ENCODE data around the gene SPDYE3.
A peak's percentile ranks its signal among the peaks of the same experiment; 100 is the strongest.
"Not testable (repeated sequence)": the region's sequence is repeated elsewhere in the genome, so short reads cannot be mapped to it uniquely, and the experiment has no call there.

SPDYE3 gene

GRCh38 chr7:100288258-100288657 is 19.2 kb upstream of the SPDYE3 start:
- not testable (repeated sequence) for DNase-seq (ENCODE audit: low read depth)

GRCh38 chr7:100292162-100292561 is 15.3 kb upstream of the SPDYE3 start:
- DNase-seq (ENCODE audit: low read depth): not testable (repeated sequence)

GRCh38 chr7:100295269-100295668 is 12.2 kb upstream of the SPDYE3 start:
- DNase-seq (ENCODE audit: low read depth): peak; percentile 92

GRCh38 chr7:100297852-100298631 is 9.5 kb upstream of the SPDYE3 start:
- DNase-seq (ENCODE audit: low read depth): not testable (repeated sequence)

GRCh38 chr7:100298632-100298895 is 8.9 kb upstream of the SPDYE3 start:
- DNase-seq (ENCODE audit: low read depth): not testable (repeated sequence)

GRCh38 chr7:100304526-100304925 is 3.0 kb upstream of the SPDYE3 start:
- not testable (repeated sequence) for DNase-seq (ENCODE audit: low read depth)

GRCh38 chr7:100318329-100318728 is 10.8 kb downstream of the SPDYE3 start:
- not testable (repeated sequence) for DNase-seq (ENCODE audit: low read depth)

- not testable (repeated sequence) for DNase-seq (ENCODE audit: low read depth)
These were observed 14.1 kb downstream of the SPDYE3 start for GRCh38 chr7:100321648-100322047.

- DNase-seq (ENCODE audit: low read depth): not testable (repeated sequence)
These were observed 16.7 kb downstream of the SPDYE3 start for GRCh38 chr7:100324194-100324593.

- not testable (repeated sequence) for DNase-seq (ENCODE audit: low read depth)
These were observed 18.2 kb downstream of the SPDYE3 start for GRCh38 chr7:100325671-100326070.

GRCh38 chr7:100326914-100327313 is 19.4 kb downstream of the SPDYE3 start:
- not testable (repeated sequence) for DNase-seq (ENCODE audit: low read depth)

GRCh38 chr7:100335566-100336466 is 28.3 kb downstream of the SPDYE3 start:
- DNase-seq (ENCODE audit: low read depth): peak; percentile 89

GRCh38 chr7:100338083-100338696 is 30.7 kb downstream of the SPDYE3 start:
- DNase-seq (ENCODE audit: low read depth): not testable (repeated sequence)

- not testable (repeated sequence) for DNase-seq (ENCODE audit: low read depth)
These were observed 33.8 kb downstream of the SPDYE3 start for GRCh38 chr7:100341286-100341685.

- DNase-seq (ENCODE audit: low read depth): no peak
These were observed 35.3 kb downstream of the SPDYE3 start for GRCh38 chr7:100342765-100343164.

- not testable (repeated sequence) for DNase-seq (ENCODE audit: low read depth)
These were observed 36.6 kb downstream of the SPDYE3 start for GRCh38 chr7:100344124-100344559.

- DNase-seq (ENCODE audit: low read depth): peak; percentile 75
These were observed 37.2 kb downstream of the SPDYE3 start for GRCh38 chr7:100344560-100345287.

- DNase-seq (ENCODE audit: low read depth): peak; percentile 36
These were observed 37.8 kb downstream of the SPDYE3 start for GRCh38 chr7:100345288-100345672.

- DNase-seq (ENCODE audit: low read depth): no peak
These were observed 39.4 kb downstream of the SPDYE3 start for GRCh38 chr7:100346921-100347320.

- no peak for DNase-seq (ENCODE audit: low read depth)
These were observed 41.3 kb downstream of the SPDYE3 start for GRCh38 chr7:100348805-100349204.

GRCh38 chr7:100349757-100350156 is 42.3 kb downstream of the SPDYE3 start:
- DNase-seq (ENCODE audit: low read depth): no peak

- no peak for DNase-seq (ENCODE audit: low read depth)
These were observed 44.2 kb downstream of the SPDYE3 start for GRCh38 chr7:100351657-100352058.
